ENCODE results near the gene CFAP161.

The CFAP161 gene

GRCh38 chr15:81117136-81117535 lies 16.9 kb upstream of the CFAP161 start:
- H3K4me1 ChIP-seq (ENCODE audit: low read length), result peaks cover 4% of the 10 kb centered on the region
- no peak overlapping the region for H3K4me3 ChIP-seq (ENCODE audit: low read length)
- no peak overlapping the region for H3K27ac ChIP-seq (ENCODE audit: low read length)
- no peak overlapping the region for H3K4me2 ChIP-seq (ENCODE audit: low read depth, low read length)
- H3K36me3 ChIP-seq (replicated peaks; ENCODE audit: insufficient read depth, low read length), result no peaks in the 10 kb centered on the region
- H3K9me3 ChIP-seq (replicated peaks; ENCODE audit: insufficient read depth, low read length), result no peaks in the 10 kb centered on the region
- no peak overlapping the region for H3K9ac ChIP-seq (ENCODE audit: low read length)
- H3F3A ChIP-seq (ENCODE audit: insufficient read depth, low read length), result peaks cover 2% of the 10 kb centered on the region; the same call in 1 of the 2 replicates
- H3K27me3 ChIP-seq (replicated peaks; ENCODE audit: insufficient read depth, low read length), result no peaks in the 10 kb centered on the region
- H3K79me2 ChIP-seq (ENCODE audit: low read length), result no peaks in the 10 kb centered on the region
- no peak for DNase-seq
- no peaks in the 10 kb centered on the region for H4K20me1 ChIP-seq (ENCODE audit: insufficient read depth, low read length)
- TF ChIP-seq EZH2phosphoT487 (IDR thresholded peaks at IDR 0.05; ENCODE audit: low read length), result no peak
- no peak for TF ChIP-seq EZH2 (optimal IDR thresholded peaks at IDR 0.05; ENCODE audit: low read depth, low read length)
- no peak for TF ChIP-seq CTCF (IDR thresholded peaks at IDR 0.05; ENCODE audit: low read length)
- H3K9me2 ChIP-seq (replicated peaks; ENCODE audit: insufficient read depth, low read length), result no peaks in the 10 kb centered on the region
- H2AFZ ChIP-seq (ENCODE audit: low read length), result no peak overlapping the region

- H3K79me2 ChIP-seq (ENCODE audit: low read length), result no peaks in the 10 kb centered on the region
- no peak overlapping the region for H3K9ac ChIP-seq (ENCODE audit: low read length)
- 0 out of 2 replicates have a peak, but pooled peaks cover 2% of the 10 kb centered on the region for H3K4me1 ChIP-seq (ENCODE audit: low read length)
- DNase-seq, result no peak
- TF ChIP-seq EZH2phosphoT487 (IDR thresholded peaks at IDR 0.05; ENCODE audit: low read length) (no peak), EZH2 (optimal IDR thresholded peaks at IDR 0.05; ENCODE audit: low read depth, low read length) (no peak), CTCF (IDR thresholded peaks at IDR 0.05; ENCODE audit: low read length) (no peak)
- no peaks in the 10 kb centered on the region for H3K27me3 ChIP-seq (replicated peaks; ENCODE audit: insufficient read depth, low read length)
- H3F3A ChIP-seq (ENCODE audit: insufficient read depth, low read length), result no peaks in the 10 kb centered on the region
- H4K20me1 ChIP-seq (ENCODE audit: insufficient read depth, low read length), result no peaks in the 10 kb centered on the region
- no peaks in the 10 kb centered on the region for H3K9me3 ChIP-seq (replicated peaks; ENCODE audit: insufficient read depth, low read length)
- no peaks in the 10 kb centered on the region for H3K36me3 ChIP-seq (replicated peaks; ENCODE audit: insufficient read depth, low read length)
- H3K4me3 ChIP-seq (ENCODE audit: low read length), result no peak overlapping the region
- H3K4me2 ChIP-seq (ENCODE audit: low read depth, low read length), result no peak overlapping the region
- no peaks in the 10 kb centered on the region for H3K9me2 ChIP-seq (replicated peaks; ENCODE audit: insufficient read depth, low read length)
- no peak overlapping the region for H2AFZ ChIP-seq (ENCODE audit: low read length)
- no peak overlapping the region for H3K27ac ChIP-seq (ENCODE audit: low read length)
Observed at GRCh38 chr15:81117581-81117980, 16.5 kb upstream of the CFAP161 start.

GRCh38 chr15:81118361-81118760 lies 15.7 kb upstream of the CFAP161 start:
- Histone ChIP-seq H3K79me2 (ENCODE audit: low read length) (no peaks in the 10 kb centered on the region), H3K4me1 (ENCODE audit: low read length) (0 out of 2 replicates have a peak, but pooled peaks cover 2% of the 10 kb centered on the region), H3K36me3 (replicated peaks; ENCODE audit: insufficient read depth, low read length) (no peaks in the 10 kb centered on the region), H3K9me2 (replicated peaks; ENCODE audit: insufficient read depth, low read length) (no peaks in the 10 kb centered on the region), H3K27ac (ENCODE audit: low read length) (no peak overlapping the region), H2AFZ (ENCODE audit: low read length) (no peak overlapping the region), H3K4me3 (ENCODE audit: low read length) (no peak overlapping the region), H4K20me1 (ENCODE audit: insufficient read depth, low read length) (no peaks in the 10 kb centered on the region), H3K9me3 (replicated peaks; ENCODE audit: insufficient read depth, low read length) (no peaks in the 10 kb centered on the region), H3K27me3 (replicated peaks; ENCODE audit: insufficient read depth, low read length) (no peaks in the 10 kb centered on the region), H3K4me2 (ENCODE audit: low read depth, low read length) (no peak overlapping the region), H3K9ac (ENCODE audit: low read length) (no peak overlapping the region), H3F3A (ENCODE audit: insufficient read depth, low read length) (no peaks in the 10 kb centered on the region)
- TF ChIP-seq CTCF (IDR thresholded peaks at IDR 0.05; ENCODE audit: low read length) (no peak), EZH2 (optimal IDR thresholded peaks at IDR 0.05; ENCODE audit: low read depth, low read length) (no peak), EZH2phosphoT487 (IDR thresholded peaks at IDR 0.05; ENCODE audit: low read length) (no peak)
- DNase-seq, result no peak
